GM18867 (cell line): ENCODE data around the gene ATAD3A.
A peak's percentile ranks its signal among the peaks of the same experiment; 100 is the strongest.
"Not testable (repeated sequence)": the region's sequence is repeated elsewhere in the genome, so short reads cannot be mapped to it uniquely, and the experiment has no call there.

Source experiments
- ATAC-seq: cut with Tn5 transposase; IDR thresholded peaks from one replicate; pipeline ENCODE4 v1.9.1; 2021; ENCODE audit warnings: mild to moderate bottlenecking, moderate library complexity; ENCODE audit not compliant: unreplicated experiment

ATAD3A gene

DNA sequence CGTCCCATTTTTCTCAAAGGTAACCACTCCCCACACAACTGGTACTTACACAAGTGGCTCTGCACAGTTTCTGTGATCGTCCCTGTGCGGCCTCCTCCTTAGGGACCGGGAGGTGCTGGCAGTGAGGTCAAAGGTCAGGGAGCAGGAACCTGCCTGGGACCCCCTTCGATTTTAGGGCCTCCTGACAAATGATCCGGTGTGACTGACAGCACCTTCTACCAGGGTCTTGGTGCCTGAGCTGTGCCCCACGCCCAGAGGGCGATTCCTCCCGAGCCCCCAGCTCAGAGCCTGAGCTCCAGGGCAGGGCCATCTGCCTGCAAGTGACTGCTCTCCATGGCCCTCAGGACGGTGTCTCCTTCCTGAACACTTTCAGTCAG lies 40.3 kb downstream of the ATAD3A start:
- no peak for ATAC-seq

DNA sequence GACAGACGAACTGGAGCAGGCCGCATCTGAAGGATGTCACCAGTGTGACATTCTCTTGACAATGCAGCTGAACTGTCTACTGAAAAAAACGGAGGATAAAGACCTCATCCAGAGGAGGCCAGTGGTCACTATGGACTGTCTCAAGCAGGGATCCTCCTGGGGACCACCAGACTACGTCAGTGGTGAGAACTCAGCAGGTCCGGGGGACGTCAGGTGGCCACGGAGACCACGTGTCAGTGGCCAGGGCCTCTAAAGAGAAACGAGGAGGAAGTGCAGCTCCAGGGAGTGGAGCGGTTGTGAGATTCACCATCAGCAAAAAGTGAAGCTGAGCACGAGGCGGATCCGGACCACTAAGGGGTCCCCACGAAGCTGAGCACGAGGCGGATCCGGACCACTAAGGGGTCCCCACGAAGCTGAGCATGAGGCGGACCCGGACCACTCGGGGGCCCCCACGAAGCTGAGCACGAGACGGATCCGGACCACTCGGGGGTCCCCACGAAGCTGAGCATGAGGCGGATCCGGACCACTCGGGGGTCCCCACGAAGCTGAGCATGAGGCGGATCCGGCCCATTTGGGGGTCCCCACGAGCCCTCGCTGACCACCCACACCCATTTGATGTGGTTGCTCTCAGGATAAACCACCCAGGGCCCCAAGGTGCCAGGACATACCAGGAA lies 42.0 kb downstream of the ATAD3A start:
- ATAC-seq = no peak

DNA sequence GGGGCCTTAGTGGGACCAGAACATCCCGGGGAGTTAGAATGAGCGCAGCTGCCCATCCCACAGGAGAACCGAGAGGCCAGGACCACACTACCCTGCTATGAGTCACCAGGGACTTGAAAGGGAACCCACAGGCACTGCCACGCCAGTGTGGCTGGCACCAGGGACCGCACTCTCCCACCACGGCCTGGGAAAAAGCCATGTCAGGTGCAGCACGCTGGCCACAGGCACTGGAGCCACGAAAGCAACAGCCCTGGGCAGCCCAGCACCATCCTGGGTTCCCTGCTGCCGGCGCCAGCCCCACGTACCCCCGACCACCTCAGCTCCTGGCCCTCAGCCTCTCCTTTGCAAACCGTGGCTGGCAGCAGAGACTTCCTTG lies 42.6 kb downstream of the ATAD3A start:
- no peak for ATAC-seq

DNA sequence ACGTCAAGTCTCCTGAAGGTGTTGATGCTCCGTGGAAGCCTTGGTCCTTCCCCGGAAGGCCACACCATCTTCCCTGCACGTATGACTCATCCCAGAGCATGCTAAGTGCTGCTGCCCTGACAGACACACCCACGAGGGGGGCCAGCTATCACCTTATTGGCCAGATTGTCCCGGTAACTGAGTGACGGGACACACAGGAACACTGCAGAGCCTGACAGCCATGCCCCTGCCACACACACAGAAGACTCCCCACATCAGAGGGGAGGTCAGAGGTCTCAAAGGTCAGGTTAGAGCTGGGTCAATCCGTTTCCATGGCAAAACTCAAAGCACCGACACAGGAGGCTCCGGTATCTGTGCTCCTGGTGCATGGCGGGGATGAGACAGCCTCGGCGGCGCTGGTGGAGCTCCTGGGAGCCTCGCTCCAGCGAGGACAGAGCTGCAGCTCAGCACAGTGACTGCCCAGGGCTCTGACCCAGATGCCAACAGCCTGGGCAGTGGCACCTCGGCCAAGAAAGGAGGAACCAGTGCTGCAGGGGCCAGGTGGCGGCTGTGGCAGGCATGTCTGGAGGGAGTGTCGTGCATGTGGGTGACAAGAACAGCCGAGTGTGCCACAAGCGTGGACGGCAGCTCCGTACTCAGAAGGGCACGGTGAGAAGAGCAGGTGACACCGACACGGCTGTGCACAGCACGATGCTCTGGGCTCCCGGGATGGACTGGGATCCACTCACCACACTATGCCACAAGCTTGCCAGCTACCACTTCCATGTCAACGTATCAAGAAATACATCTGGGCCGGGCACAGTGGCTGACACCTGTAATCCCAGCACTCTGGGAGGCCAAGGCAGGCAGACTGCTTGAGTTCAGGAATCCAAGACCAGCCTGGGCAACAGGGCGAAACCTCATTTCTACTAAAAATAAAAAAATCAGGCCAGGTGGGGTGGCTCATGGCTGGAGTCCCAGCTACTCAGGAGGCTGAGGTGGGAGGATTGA lies 43.3 kb downstream of the ATAD3A start:
- ATAC-seq = no peak

DNA sequence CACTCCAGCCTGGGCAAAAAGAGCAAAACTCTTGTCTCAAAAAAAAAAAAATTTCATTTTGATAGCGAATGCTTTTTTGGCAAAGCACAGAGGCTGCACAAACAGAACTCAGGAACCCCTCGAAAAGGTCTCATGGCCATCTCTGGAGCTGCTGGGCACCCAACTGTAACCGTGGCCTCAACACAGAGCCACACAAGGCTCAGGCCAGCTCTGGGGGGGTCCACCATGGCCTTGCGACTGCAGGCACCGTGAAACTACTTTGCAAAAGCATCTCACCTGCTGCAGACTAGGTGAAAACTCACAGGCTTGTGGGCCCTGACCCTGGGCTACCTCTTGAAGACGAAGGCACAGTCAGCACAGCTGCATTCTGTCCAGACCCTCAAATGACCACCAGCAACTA lies 44.5 kb downstream of the ATAD3A start:
- ATAC-seq = no peak

DNA sequence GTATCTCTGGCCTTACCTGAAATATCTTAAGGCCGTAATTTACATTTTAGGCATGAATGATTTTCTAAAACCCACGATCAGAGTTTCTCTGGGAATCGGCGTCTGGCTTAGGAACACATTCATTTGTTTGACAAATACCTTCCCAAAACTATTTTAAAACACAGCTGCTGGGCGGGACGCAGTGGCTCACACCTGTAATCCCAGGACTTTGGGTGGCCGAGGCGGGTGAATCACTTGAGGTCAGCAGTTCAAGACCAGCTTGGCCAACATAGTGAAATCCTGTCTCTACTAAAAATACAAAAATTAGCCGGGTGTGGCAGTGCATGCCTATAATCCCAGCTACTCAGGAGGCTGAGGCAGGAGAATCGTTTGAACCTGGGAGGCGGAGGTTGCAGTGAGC lies 45.0 kb downstream of the ATAD3A start:
- not testable (repeated sequence) for ATAC-seq

DNA sequence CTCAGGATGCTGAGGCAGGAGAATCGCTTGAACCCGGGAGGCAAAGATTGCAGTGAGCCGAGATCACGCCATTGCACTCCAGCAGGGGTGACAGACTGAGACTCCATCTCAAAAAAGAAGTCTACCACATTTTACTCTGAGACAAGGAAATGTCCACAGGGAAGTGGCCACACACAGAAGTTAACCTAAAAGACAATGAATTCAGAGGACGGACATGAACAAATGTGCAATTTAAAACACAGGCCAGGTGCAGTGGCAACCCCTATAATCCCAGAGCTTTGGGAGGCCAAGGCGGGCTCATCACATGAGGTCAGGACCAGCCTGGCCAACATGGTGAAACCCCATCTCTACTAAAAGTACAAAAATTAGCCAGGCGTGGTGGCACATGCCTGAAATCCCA lies 45.7 kb downstream of the ATAD3A start:
- not testable (repeated sequence) for ATAC-seq

DNA sequence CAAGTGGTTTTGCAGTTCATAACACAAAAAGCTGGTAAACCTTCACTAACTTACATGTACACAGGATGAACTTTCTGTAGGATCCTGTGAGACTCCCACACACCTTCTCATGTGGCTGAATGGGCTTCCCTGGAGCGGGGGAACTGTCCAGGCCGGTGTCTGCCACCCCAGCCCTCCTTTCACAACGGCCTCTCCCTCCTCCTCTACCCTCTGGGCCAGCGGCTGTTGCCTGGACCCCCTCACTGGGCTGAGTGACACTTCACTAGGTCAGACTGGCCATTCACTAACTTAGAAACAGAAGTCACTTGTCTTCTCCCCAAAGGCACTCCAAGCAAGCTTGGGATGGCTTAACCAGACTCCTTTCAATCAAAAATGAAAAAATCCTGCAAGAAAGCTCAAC lies 46.6 kb downstream of the ATAD3A start:
- ATAC-seq = no peak

DNA sequence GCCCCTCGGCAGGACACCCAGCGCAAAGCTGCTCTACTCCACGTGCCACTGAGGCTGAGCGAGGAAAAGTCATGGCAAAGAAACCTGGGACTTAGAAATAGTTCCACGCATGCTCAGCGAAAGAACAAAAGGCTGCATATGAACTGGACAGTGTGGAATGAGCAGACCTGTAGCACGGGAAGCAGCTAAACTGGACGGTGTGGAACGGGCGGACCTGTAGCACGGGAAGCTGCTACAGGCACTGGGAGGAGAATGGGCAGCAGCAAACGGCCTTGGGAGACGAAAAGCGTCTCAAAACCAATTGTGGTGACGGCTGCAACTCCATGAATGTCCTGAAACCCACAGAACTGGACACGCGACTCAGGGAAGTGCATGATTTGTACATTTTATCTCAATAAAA lies 47.1 kb downstream of the ATAD3A start:
- ATAC-seq = no peak

DNA sequence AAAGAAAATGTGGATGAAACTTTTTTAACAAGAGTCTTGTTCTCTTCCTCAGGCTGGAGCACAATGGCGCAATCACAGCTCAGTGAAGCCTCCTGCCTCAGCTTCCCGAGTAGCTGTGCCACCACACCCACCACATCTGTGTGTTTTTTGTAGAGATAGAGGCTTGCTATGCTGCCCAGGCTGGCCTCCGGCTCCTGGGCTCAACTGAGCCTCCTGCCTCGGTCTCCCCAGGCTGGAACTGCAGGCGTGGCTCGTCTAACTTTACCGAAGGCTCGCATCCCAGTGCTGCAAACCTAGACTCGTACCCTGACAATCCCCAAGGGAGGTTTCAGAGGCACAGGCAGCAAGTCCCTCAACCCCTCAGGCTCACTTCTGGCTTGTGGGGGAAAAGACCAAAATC lies 48.2 kb downstream of the ATAD3A start:
- ATAC-seq = no peak

DNA sequence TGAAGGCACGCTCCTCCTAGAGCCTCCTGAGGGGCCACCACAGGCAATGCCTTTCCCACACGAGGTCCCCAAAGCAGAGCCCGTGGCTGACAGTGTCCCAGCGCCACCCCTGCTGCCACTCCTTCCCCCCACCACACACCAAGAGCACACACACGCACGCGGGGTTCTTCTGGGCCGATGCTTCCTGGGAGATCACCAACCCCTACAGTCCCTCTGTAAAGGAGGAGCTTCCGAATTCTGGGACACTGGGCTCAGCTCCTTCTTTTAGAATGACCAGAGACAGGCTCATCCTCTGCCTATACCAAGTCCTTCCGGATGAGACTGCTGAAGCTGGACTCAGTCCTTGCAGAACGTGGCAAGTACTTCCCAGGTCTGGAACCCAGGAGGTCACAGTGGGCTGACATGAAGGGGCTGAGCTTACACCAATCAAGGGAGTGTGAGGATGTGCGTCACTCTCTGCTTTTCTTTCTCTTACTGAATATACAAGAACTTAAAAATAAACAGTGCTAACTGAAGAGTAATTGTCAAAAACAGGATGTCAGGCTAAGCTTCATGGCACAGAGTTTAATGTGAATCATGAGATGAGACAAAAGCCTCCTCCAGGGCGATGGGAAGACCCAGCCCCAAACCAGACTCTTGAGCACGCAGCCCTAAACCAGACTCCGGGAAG lies 50.0 kb downstream of the ATAD3A start:
- no peak for ATAC-seq

DNA sequence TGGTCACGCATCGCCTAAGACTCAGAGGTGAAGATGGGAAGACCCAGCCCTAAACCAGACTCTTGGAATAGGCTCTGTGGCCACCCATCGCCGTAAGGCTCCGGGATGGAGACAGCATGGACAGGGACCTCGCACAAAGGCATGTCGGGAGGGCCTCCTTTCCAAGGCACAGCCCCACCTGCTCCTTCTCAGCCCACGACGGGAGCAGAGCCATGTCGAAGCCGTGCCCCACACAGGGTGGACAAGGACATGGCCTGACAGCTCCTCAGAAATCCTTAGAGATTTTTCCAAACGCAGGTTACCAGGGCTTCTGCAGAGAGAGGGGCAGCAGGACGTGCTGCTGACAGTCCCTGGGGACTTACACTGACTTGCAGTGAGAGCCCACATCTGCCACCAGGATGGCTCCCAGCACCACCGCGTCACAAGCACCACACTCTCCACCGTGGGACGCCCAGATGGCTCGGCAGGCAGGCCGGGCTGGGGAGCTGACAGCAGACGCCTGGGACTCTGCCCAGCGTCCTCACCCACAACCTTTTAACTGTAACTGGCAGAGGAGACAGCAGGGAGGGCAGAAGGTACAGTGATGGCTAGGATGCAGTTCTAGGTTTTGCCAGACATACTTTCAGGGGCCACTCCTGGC lies 50.7 kb downstream of the ATAD3A start:
- ATAC-seq = no peak

DNA sequence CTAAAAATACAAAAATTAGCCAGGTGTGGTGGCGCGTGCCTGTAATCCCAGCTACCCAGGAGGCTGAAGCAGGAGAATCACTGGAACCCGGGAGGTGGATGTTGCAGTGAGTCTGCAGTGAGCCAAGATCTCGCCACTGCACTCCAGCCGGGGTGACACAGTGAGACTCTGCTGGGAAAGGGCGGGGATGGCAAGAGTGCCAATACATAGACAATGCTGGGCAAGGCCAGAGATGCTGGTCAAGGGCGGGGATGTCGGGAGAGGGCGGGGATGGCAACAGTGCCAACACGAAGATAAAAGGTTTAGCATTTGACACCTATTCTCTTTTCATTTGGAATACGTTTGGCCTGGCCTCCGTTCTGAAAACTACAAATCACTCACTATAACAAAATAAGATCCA lies 51.7 kb downstream of the ATAD3A start:
- no peak for ATAC-seq

DNA sequence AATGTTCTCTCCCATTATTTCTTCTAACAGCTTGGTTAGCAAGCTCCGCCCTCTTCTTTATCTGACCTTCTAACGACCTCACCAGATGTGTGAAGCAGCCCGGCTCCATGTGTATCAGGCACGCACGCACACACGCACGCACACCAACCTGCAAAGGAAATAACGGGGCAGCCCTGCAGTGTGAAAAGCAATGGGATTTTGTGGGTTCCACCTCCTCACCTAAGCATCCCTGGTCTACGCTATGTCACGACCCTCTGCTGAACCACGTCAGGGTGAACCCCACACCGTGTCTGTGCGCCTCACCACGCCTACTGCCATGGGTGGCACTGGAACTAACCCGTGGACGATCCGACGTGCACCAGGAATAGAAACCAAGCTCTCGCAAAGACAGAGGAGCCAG lies 52.3 kb downstream of the ATAD3A start:
- ATAC-seq = no peak

DNA sequence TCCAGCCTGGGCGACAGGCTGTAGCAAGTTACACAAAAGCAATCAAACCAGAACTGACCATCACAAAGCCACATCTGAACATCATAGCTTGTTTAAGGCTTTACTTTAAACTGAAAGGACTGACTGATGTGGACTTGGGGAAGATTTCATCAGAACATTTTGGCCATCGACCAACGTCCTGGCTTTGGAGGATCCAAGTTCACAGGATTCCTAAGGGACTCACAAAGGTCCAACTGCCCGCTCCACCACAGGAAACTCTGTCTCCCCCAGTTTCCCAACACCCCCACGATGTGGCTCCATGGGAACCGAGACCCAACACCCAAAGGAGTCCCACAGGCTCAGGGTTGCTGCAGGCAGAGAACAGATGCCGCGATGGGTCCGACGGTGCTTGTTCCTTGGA lies 53.4 kb downstream of the ATAD3A start:
- ATAC-seq = no peak

DNA sequence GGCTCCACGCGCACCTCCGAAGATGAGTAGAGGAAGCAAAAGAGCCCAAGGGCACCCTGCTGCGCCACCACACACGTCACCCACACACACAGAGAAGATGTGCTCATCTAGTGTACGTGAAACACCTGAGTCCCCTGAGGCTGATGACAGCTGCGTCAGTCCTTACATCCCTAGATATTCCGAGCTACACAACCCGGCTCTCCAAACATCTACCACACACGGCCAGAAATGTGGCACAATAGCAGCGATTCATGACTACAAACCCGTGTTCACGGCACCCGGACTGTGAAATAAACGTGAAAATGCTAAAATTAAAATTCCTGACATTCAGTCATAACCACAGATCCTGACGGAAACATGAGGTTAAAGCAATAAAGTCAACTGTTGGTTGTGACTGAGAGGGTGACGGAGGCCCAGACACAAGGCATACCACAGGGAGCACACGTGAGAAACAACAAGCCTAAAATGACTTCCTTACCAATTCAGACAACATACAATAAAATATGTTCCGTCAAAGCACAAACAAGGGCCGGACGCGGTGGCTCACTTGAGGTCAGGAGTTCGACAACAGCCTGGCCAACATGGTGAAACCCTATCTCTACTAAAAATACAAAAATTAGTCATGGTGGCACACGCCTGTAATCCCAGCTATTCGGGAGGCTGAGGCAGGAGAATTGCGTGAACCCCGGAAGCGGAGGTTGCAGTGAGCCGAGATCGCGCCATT lies 55.4 kb downstream of the ATAD3A start:
- no peak for ATAC-seq

DNA sequence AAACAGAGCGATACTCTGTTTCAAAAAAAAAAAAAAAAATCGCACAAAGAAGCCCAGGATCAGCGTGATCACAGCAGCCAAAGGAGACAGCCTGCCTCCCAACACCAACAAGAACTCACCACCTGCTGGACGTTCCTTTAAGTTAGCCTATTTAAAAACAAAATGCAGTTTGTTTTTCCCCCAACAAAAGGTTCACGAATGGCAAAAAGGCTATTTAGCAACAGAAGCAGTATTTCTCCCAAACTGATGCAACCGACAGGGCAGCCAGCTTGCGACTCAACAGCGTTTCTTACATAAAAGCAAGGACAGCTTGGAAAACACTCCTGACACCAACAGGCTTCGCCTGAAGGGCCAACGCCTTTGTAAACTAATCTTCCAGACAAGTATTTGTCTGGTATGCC lies 55.9 kb downstream of the ATAD3A start:
- ATAC-seq = no peak

DNA sequence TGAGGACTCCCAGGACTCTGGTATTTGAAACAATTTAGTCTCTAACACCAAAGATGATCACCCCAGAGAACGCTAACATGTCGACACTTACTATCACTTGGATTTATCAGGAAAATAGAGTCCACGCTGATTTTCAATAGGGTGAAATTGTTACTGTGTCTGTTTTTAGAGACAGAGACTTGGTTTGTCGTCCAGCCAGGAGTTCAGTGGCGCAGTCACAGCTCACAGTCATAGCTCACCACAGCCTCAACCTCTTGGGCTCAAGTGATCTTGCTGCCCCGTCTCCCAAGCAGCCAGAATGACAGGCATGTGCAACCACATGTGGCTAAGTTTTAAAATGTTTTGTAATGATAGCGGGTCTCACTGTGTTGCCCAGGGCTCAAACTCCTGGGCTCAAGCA lies 57.4 kb downstream of the ATAD3A start:
- no peak for ATAC-seq

DNA sequence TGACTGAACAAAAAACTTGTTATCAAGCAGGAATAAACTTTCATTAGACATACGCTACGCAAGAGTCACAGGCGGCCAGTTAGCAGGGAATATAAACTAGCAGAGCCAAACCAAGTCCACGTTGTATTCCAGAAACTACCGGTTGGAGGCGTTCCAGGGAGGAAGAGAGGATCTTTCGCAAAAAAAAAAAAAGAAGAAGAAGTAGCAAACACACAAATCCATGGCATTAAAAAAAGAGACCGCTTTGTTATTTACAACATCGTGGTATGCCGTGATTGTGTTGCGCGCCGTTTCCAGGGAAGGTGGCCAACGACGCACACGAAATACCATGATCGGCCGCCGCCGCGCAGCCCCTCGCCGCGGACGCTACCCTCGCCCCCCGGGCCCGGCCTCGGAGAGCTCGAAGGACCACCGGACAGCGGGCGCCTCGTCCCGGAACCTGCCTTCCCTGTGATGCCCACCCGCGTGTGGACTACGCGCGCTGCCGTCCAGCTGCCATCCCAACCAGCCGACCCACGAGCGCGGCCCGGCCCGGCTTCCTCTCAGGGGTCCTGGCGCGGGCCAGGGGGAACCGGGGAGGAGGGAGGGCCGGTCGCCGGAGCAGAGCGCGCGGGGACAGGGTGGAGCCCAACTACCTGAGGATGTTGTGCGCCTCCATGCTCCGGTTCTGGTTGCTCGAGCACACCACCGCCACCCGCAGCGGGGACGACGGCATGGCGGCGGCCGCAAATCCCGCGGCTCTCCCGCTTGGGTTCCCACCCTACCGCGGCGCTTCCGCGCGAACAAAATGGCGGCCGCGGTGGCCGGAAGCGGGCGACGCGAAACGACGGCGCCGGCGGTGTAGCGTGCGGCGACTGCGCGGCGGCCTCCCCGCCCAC lies 62.1 kb downstream of the ATAD3A start:
- ATAC-seq = peak; percentile 69
